Activated CD8-positive, alpha-beta T cell treated with anti-CD3 and anti-CD28 coated beads for 36 hours (primary cell): Measurements from ENCODE around the gene ELL. TPM values are rescaled to one million over a fixed set of nuclear protein-coding genes. Genes with fewer than 3 reads are reported as not detected.

Experiments
- ATAC-seq: fragments of 200-7000 bp; cut with Tn5 transposase; one replicate; pipeline ENCODE4 v1.10.0; 2021; ENCODE audit warnings: mild to moderate bottlenecking, moderate library complexity
- CTCF ChIA-PET: fragments of 350-600 bp; sonication (Branson Sonifier 250); formaldehyde crosslinking; loops from one replicate; lab custom pipeline; 2021; ENCODE audit warnings: antibody characterized with exemption; lab: Charles Lee
- POLR2A ChIA-PET: fragments of 350-600 bp; sonication (Branson Sonifier 250); formaldehyde crosslinking; loops from one replicate; lab custom pipeline; 2021; ENCODE audit warnings: antibody characterized with exemption; lab: Charles Lee
- DNase-seq: peaks from one replicate; pipeline ENCODE4 v3.0.0-alpha.2; 2020
- H3K27ac Mint-ChIP-seq: one replicate; pipeline ENCODE4 v1.8.0; 2021; ENCODE audit warnings: mild to moderate bottlenecking, mixed read lengths
- H3K27me3 Mint-ChIP-seq: one replicate; pipeline ENCODE4 v1.8.0; 2021; ENCODE audit warnings: mixed read lengths
- H3K36me3 Mint-ChIP-seq: one replicate; pipeline ENCODE4 v1.8.0; 2021; ENCODE audit warnings: low read depth, mixed read lengths
- H3K4me1 Mint-ChIP-seq: one replicate; pipeline ENCODE4 v1.8.0; 2021; ENCODE audit warnings: low read depth, mixed read lengths
- H3K4me3 Mint-ChIP-seq: one replicate; pipeline ENCODE4 v1.8.0; 2021; ENCODE audit warnings: mild to moderate bottlenecking, moderate library complexity, mixed read lengths
- H3K9me3 Mint-ChIP-seq: one replicate; pipeline ENCODE4 v1.8.0; 2021; ENCODE audit warnings: mixed read lengths
- intact Hi-C: fragments of 100-400 bp; cut with micrococcal nuclease; formaldehyde crosslinking; loops from one replicate; pipeline ENCODE4 v1.10.0; 2022
- total RNA-seq, 2 experiments: library from RNA; stranded (reverse); gene quantifications; one replicate each; pipeline ENCODE4 v1.2.3, GENCODE V29; 2021
- TF ChIP-seq, protein P1 (sequence below): fragments of 200-600 bp; IDR thresholded peaks from one replicate; pipeline ENCODE4 v1.8.0; 2022; ENCODE audit warnings: antibody characterized with exemption, mild to moderate bottlenecking

The ELL gene
- total RNA-seq, 2 experiments from 2014 or later, result 20.1 to 21.9 TPM

DNA sequence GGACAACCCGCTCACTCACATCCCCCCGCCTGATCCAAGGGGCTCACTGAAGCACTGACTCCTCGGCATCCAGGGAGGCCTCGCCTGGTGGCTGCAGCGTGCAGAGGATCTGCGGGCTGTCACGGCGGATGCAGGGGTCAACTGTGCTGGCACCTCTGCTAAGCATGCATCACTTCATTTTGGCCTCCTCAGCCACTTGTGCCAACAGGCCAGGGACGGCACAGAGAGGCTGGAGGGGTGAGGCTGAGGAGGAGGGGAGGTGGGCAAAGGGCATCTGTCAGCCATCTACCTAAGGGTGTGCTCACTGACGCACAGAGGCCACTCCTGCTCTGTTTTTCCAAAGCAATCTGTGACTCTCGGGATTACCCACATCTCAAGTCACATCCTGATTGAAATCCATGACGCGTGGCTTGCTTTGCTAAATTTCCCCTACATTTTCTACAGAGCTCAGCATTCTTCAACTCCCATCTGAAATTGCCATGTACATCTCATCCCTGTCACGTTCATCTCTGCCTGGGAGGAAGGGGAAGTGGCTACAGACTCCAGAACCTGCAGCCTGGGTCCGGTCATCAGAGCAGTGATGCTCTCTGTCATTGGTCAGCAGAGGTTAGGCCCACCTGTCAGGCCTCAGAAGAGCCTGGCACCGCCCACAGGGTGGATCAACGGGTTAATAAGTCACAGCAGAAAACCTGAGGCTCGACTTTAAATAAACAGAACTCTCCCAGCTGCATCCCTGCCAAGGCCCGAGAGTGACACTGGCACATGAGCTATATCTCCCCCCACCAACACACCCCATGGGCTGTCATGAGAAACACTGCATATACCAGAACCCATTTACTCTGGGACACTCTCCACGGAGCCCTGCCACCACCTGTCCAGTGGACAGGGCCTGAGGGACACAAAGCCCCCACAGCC is 17.6 kb downstream of the ELL start:
- TF ChIP-seq, protein P1, sequence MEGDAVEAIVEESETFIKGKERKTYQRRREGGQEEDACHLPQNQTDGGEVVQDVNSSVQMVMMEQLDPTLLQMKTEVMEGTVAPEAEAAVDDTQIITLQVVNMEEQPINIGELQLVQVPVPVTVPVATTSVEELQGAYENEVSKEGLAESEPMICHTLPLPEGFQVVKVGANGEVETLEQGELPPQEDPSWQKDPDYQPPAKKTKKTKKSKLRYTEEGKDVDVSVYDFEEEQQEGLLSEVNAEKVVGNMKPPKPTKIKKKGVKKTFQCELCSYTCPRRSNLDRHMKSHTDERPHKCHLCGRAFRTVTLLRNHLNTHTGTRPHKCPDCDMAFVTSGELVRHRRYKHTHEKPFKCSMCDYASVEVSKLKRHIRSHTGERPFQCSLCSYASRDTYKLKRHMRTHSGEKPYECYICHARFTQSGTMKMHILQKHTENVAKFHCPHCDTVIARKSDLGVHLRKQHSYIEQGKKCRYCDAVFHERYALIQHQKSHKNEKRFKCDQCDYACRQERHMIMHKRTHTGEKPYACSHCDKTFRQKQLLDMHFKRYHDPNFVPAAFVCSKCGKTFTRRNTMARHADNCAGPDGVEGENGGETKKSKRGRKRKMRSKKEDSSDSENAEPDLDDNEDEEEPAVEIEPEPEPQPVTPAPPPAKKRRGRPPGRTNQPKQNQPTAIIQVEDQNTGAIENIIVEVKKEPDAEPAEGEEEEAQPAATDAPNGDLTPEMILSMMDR, result no peak
- intact Hi-C loops, result no loop called here
- H3K27ac Mint-ChIP-seq, result peak overlapping the region; percentile 36
- no peaks in the 10 kb centered on the region for H3K9me3 Mint-ChIP-seq
- ChIA-PET POLR2A (interaction anchor here (0.6 to 3.3 kb wide), 5 partner anchors 8 to 162 kb away, joined by 3 to 12 read pairs (median 3); no protein-coding TSS in a partner anchor), CTCF (interaction anchor here (1.0 to 11.8 kb wide), 4 partner anchors 8 to 26 kb away, joined by 3 to 97 read pairs (median 8); partner anchors contain the start of gene ELL)
- ATAC-seq (no peak), DNase-seq (no peak)
- H3K27me3 Mint-ChIP-seq, result no peaks in the 10 kb centered on the region
- H3K4me3 Mint-ChIP-seq, result no peak overlapping the region
- H3K4me1 Mint-ChIP-seq, result peaks cover 91% of the 10 kb centered on the region
- H3K36me3 Mint-ChIP-seq, result no peaks in the 10 kb centered on the region

DNA sequence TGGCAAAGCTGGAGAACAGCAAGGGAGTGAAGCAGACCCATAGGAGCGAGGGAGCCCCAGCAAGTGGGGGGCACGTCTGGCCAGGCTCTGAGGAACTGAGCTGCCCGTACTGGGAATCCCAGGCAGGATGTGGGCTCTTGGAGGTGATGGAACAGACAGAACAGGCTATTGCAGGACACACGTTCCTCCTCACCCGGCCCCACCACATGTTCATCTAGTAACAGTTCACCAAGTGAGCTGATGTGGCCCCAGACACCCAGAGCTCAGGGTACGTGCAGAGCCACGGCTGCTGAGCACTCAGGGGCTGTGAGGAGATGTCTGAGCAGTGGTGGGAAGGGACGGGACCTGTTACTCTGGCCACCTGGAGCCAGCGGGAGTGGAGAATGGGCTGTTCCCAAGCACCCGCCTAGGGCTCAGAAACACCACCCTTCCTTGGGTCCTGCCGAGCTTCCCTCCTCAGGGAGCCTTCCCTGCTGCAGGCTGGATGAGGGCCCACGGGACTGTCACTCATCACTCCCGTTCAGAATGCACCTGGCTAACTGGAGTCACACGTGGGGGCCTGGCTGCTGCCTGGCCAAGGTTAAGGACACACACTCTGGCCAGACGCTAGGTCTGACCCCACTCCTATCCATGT is 18.4 kb downstream of the ELL start:
- intact Hi-C loops, result no loop called here
- DNase-seq, result no peak
- ChIA-PET POLR2A (interaction anchor here (1.4 to 1.6 kb wide), 2 partner anchors 13 to 18 kb away, joined by 4 to 7 read pairs; partner anchors contain the start of gene ELL), CTCF (interaction anchor here (0.9 to 11.8 kb wide), 6 partner anchors 12 to 84 kb away, joined by 3 to 97 read pairs (median 6); partner anchors contain the start of gene ELL)
- TF ChIP-seq, protein P1, result no peak
- no peak overlapping the region for H3K4me3 Mint-ChIP-seq
- peaks cover 91% of the 10 kb centered on the region for H3K4me1 Mint-ChIP-seq
- H3K27ac Mint-ChIP-seq, result peak overlapping the region; percentile 63
- no peak for ATAC-seq
- H3K27me3 Mint-ChIP-seq, result no peaks in the 10 kb centered on the region
- no peaks in the 10 kb centered on the region for H3K9me3 Mint-ChIP-seq
- H3K36me3 Mint-ChIP-seq, result no peaks in the 10 kb centered on the region

DNA sequence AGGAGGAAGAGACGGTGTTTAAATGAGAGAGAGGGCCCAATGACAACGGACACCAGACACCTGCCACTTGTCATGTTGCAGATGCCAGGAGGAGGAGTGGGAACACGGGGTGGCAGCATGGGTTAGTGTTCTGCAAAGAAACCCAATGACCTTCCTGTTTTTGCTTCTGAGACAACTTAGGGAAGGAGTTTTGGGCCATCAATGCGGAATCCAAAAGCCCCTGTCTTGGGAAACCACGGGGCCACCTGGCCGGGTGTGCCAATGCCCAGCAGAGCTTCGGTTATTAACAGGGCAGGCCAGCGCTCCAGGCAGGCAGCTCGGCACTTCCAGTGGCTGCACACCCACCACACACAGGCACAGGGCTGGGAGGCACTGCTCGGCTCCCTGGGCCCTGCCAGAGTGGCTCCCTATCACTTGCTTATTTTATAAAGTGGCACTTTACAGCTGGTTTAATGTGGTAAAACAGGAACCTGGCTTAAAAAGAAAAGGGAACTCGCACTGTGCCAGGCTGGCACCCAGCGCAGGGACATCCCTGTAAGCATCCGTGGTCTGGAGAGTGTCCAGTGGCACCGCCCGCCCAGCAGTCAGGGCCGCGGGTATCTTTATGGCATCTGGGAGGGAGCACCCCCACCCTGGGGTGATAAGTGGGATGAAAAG is 19.1 kb downstream of the ELL start:
- H3K4me3 Mint-ChIP-seq, result no peak overlapping the region
- ChIA-PET CTCF (interaction anchor here (0.9 to 11.8 kb wide), 5 partner anchors 11 to 85 kb away, joined by 3 to 97 read pairs (median 7); partner anchors contain the start of gene ELL), POLR2A (interaction anchor here (0.9 to 1.6 kb wide), 3 partner anchors 13 to 19 kb away, joined by 3 to 7 read pairs (median 4); partner anchors contain the start of gene ELL)
- no peaks in the 10 kb centered on the region for H3K36me3 Mint-ChIP-seq
- H3K27me3 Mint-ChIP-seq, result no peaks in the 10 kb centered on the region
- H3K9me3 Mint-ChIP-seq, result no peaks in the 10 kb centered on the region
- TF ChIP-seq, protein P1, result no peak
- H3K4me1 Mint-ChIP-seq, result peaks cover 89% of the 10 kb centered on the region
- DNase-seq (no peak), ATAC-seq (no peak)
- intact Hi-C loops, result no loop called here
- peak overlapping the region; percentile 63 for H3K27ac Mint-ChIP-seq

DNA sequence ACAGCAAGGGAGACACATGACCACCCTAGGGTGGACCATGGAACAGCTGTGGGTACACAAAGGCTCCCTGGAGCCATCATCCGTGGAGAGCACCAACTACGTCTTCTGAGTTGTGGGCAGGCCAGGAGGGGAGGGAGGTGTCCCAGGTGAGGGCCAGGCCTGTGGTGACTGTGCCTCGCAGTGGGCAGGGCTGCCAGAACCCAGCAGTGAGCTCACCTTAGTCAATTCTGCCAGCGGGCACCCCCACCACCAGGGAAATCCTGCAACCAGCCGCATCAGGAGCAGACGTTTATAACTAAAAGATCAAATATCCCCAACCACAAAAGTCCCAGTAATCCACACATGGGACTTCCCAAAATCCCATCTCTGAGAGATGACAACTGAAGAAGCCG is 19.6 kb downstream of the ELL start:
- Mint-ChIP-seq H3K27ac (peak overlapping the region; percentile 58), H3K9me3 (no peaks in the 10 kb centered on the region), H3K4me3 (no peak overlapping the region), H3K36me3 (no peaks in the 10 kb centered on the region), H3K27me3 (no peaks in the 10 kb centered on the region), H3K4me1 (peaks cover 86% of the 10 kb centered on the region)
- TF ChIP-seq, protein P1, result no peak
- DNase-seq (no peak), ATAC-seq (no peak)
- intact Hi-C loops, result no loop called here
- POLR2A ChIA-PET, result interaction anchor here (0.6 to 1.6 kb wide), 4 partner anchors 11 to 19 kb away, joined by 3 to 7 read pairs (median 4); partner anchors contain the start of gene ELL
- CTCF ChIA-PET, result interaction anchor here (1.4 to 11.8 kb wide), 4 partner anchors 10 to 51 kb away, joined by 4 to 97 read pairs (median 10); partner anchors contain the start of gene ELL
